ENCODE results near the gene RBM23. TPM values are rescaled to one million over a fixed set of nuclear protein-coding genes. Genes with fewer than 3 reads are reported as not detected.
"Not testable (repeated sequence)": the region's sequence is repeated elsewhere in the genome, so short reads cannot be mapped to it uniquely, and the experiment has no call there.

The RBM23 gene
- polyA plus RNA-seq, 3 donors, result 76.7 to 89.7 (median 85.7) TPM

DNA sequence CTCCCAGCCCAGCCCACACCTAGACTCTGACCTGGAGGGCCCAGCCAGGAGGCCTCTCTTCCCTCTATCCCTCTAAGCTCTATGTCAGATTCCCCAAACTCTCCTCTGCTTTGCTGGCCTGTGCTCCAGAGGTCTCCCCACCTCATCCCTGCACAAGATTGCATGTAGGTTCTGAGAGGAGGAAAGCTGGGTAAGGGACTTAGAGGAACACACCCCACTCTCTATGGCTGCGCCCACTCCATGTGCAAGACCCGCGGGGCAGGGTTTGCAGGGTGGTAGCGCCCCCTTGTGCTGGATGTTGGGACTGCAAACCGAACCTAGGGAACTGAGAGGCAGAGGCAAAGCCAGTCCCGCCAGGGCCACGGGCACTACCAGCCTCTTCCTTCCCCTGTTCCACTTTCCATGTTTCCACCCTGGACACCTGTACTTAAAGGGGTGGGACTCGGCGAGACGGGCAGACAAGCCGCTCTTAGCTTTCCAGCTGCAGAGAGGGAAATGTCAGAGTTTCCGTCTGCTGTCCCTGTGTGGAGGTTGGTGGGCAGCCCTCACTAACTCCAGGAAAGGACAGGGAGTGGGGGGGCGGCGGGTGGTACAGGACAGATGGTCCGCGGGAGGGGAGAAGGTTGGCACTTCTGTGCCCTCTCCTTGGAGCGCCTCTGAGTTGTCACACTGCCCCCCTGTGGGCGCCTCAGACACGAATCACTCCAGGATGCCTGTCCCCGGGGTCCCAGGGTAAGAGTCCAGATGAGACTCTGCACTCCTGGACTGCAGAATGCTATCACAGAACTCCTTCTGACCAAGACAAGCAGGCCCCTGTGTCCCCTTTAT is 65.8 kb downstream of the RBM23 start:
- H3K36me3 Mint-ChIP-seq, result peaks cover 0 to 1% of the 10 kb centered on the region in 2 donors
- peaks cover 0 to 4% of the 10 kb centered on the region in 2 donors for H3K9me3 ChIP-seq (replicated peaks in 1 of 2; ENCODE audit: control insufficient read depth in 1 of 2, insufficient read depth in 1 of 2, low read length in 2 of 2)
- H3K9me3 Mint-ChIP-seq, result peaks cover 0 to 7% (median 0%) of the 10 kb centered on the region in 7 donors
- H3K27me3 Mint-ChIP-seq (ENCODE audit: low read depth in 3 of 3), result peaks cover 9 to 26% (median 19%) of the 10 kb centered on the region in 3 donors
- H2AFZ ChIP-seq (ENCODE audit: insufficient read depth, low read depth, low read length, poor library complexity, severe bottlenecking), result peak overlapping the region; percentile 81
- H3K79me2 ChIP-seq (ENCODE audit: insufficient read depth, low read length), result no peaks in the 10 kb centered on the region
- no peaks in the 10 kb centered on the region for H4K20me1 ChIP-seq (ENCODE audit: insufficient read depth, low read length)
- H3K4me3 Mint-ChIP-seq, result peak overlapping the region; percentile 74 to 91
- intact Hi-C loops (cut with micrococcal nuclease), result loop anchor here (1.0 to 5.0 kb wide), 7 partner anchors 30 to 283 kb away; no protein-coding TSS in a partner anchor
- TF ChIP-seq, protein P1, sequence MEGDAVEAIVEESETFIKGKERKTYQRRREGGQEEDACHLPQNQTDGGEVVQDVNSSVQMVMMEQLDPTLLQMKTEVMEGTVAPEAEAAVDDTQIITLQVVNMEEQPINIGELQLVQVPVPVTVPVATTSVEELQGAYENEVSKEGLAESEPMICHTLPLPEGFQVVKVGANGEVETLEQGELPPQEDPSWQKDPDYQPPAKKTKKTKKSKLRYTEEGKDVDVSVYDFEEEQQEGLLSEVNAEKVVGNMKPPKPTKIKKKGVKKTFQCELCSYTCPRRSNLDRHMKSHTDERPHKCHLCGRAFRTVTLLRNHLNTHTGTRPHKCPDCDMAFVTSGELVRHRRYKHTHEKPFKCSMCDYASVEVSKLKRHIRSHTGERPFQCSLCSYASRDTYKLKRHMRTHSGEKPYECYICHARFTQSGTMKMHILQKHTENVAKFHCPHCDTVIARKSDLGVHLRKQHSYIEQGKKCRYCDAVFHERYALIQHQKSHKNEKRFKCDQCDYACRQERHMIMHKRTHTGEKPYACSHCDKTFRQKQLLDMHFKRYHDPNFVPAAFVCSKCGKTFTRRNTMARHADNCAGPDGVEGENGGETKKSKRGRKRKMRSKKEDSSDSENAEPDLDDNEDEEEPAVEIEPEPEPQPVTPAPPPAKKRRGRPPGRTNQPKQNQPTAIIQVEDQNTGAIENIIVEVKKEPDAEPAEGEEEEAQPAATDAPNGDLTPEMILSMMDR (IDR thresholded peaks at IDR 0.05), result peak; percentile 96
- H3K27ac Mint-ChIP-seq, result peak overlapping the region in 6 of 7 donors; percentile 19 to 88 (median 61)
- 0% methylated on average over 13 of the region's 20 CpGs for WGBS (ENCODE audit: insufficient coverage)
- H3K4me2 ChIP-seq (replicated peaks; ENCODE audit: extremely low read depth, low read length, poor library complexity, severe bottlenecking), result peak overlapping the region; percentile 85
- peak overlapping the region; percentile 30 to 76 (median 34) for H3K4me3 ChIP-seq (replicated peaks in 1 of 3; ENCODE audit: low read depth in 2 of 3, low read length in 3 of 3)
- peaks cover 0 to 7% of the 10 kb centered on the region in 2 donors for H3K27me3 ChIP-seq (ENCODE audit: control insufficient read depth in 2 of 2, insufficient read depth in 2 of 2, low read length in 2 of 2)
- H3K4me1 Mint-ChIP-seq, result peaks cover 21% of the 10 kb centered on the region
- no peaks in the 10 kb centered on the region for H3K36me3 ChIP-seq (replicated peaks in 1 of 2; ENCODE audit: control insufficient read depth in 1 of 2, insufficient read depth in 2 of 2, low read length in 2 of 2)
- DNase-seq, result peak; percentile 74 to 83 (median 78)
- H3K27ac ChIP-seq (ENCODE audit: low read depth in 1 of 2, low read length in 2 of 2), result peak overlapping the region in 1 of 2 donors; percentile 17
- H3K4me1 ChIP-seq (ENCODE audit: control insufficient read depth in 1 of 2, insufficient read depth in 2 of 2, low read length in 2 of 2), result peaks cover 14 to 24% of the 10 kb centered on the region in 2 donors
- peak overlapping the region; percentile 55 for H3K9ac ChIP-seq (ENCODE audit: insufficient read depth, low read length, poor library complexity, severe bottlenecking)

GRCh38 chr14:22852599-22852939 is 66.4 kb downstream of the RBM23 start:
- H3K4me2 ChIP-seq (replicated peaks; ENCODE audit: extremely low read depth, low read length, poor library complexity, severe bottlenecking), result peak overlapping the region; percentile 85
- Mint-ChIP-seq H3K4me3 (no peak overlapping the region), H3K27ac (peak overlapping the region in 2 of 7 donors; percentile 73 to 83)

GRCh38 chr14:22852178-22852577 is 66.8 kb downstream of the RBM23 start:
- no CpG with 5 or more reads among the region's 12 CpGs for WGBS (ENCODE audit: insufficient coverage)
- not testable (repeated sequence) for DNase-seq; H3K4me2 ChIP-seq (replicated peaks; ENCODE audit: extremely low read depth, low read length, poor library complexity, severe bottlenecking); H3K36me3 ChIP-seq (replicated peaks in 1 of 2; ENCODE audit: control insufficient read depth in 1 of 2, insufficient read depth in 2 of 2, low read length in 2 of 2); H3K9ac ChIP-seq (ENCODE audit: insufficient read depth, low read length, poor library complexity, severe bottlenecking); H3K9me3 Mint-ChIP-seq; H3K36me3 Mint-ChIP-seq; H4K20me1 ChIP-seq (ENCODE audit: insufficient read depth, low read length); H3K79me2 ChIP-seq (ENCODE audit: insufficient read depth, low read length); H3K27ac ChIP-seq (ENCODE audit: low read depth in 1 of 2, low read length in 2 of 2); H3K9me3 ChIP-seq (replicated peaks in 1 of 2; ENCODE audit: control insufficient read depth in 1 of 2, insufficient read depth in 1 of 2, low read length in 2 of 2); H3K4me3 Mint-ChIP-seq; H3K4me3 ChIP-seq (replicated peaks in 1 of 3; ENCODE audit: low read depth in 2 of 3, low read length in 3 of 3); H2AFZ ChIP-seq (ENCODE audit: insufficient read depth, low read depth, low read length, poor library complexity, severe bottlenecking); H3K27me3 ChIP-seq (ENCODE audit: control insufficient read depth in 2 of 2, insufficient read depth in 2 of 2, low read length in 2 of 2); H3K27ac Mint-ChIP-seq
- peaks cover 28% of the 10 kb centered on the region for H3K4me1 Mint-ChIP-seq
- H3K4me1 ChIP-seq (ENCODE audit: control insufficient read depth in 1 of 2, insufficient read depth in 2 of 2, low read length in 2 of 2), result peaks cover 19 to 30% of the 10 kb centered on the region in 2 donors
- intact Hi-C loops (cut with micrococcal nuclease), result loop anchor here (2.0 to 5.0 kb wide), 5 partner anchors 29 to 279 kb away; no protein-coding TSS in a partner anchor
- H3K27me3 Mint-ChIP-seq (ENCODE audit: low read depth in 3 of 3), result peaks cover 3 to 27% (median 22%) of the 10 kb centered on the region in 3 donors

More at GRCh38 chr14:22852599-22852939, 66.4 kb downstream of the RBM23 start:
- Mint-ChIP-seq H3K36me3 (peaks cover 0 to 1% of the 10 kb centered on the region in 2 donors), H3K27me3 (ENCODE audit: low read depth in 3 of 3) (peaks cover 4 to 28% (median 21%) of the 10 kb centered on the region in 3 donors), H3K4me1 (peaks cover 27% of the 10 kb centered on the region), H3K9me3 (peaks cover 0 to 7% (median 0%) of the 10 kb centered on the region in 7 donors)
- intact Hi-C loops (cut with micrococcal nuclease), result loop anchor here (2.0 to 5.0 kb wide), 5 partner anchors 30 to 280 kb away; no protein-coding TSS in a partner anchor
- TF ChIP-seq, protein P1 (IDR thresholded peaks at IDR 0.05), result no peak
- no peak overlapping the region for H2AFZ ChIP-seq (ENCODE audit: insufficient read depth, low read depth, low read length, poor library complexity, severe bottlenecking)
- H3K9ac ChIP-seq (ENCODE audit: insufficient read depth, low read length, poor library complexity, severe bottlenecking), result no peak overlapping the region
- no peak overlapping the region for H3K4me3 ChIP-seq (replicated peaks in 1 of 3; ENCODE audit: low read depth in 2 of 3, low read length in 3 of 3)
- H3K79me2 ChIP-seq (ENCODE audit: insufficient read depth, low read length), result no peaks in the 10 kb centered on the region
- no peak overlapping the region for H3K27ac ChIP-seq (ENCODE audit: low read depth in 1 of 2, low read length in 2 of 2)
- H4K20me1 ChIP-seq (ENCODE audit: insufficient read depth, low read length), result no peaks in the 10 kb centered on the region
- peaks cover 19 to 29% of the 10 kb centered on the region in 2 donors for H3K4me1 ChIP-seq (ENCODE audit: control insufficient read depth in 1 of 2, insufficient read depth in 2 of 2, low read length in 2 of 2)
- peaks cover 0 to 7% of the 10 kb centered on the region in 2 donors for H3K27me3 ChIP-seq (ENCODE audit: control insufficient read depth in 2 of 2, insufficient read depth in 2 of 2, low read length in 2 of 2)
- no peaks in the 10 kb centered on the region for H3K36me3 ChIP-seq (replicated peaks in 1 of 2; ENCODE audit: control insufficient read depth in 1 of 2, insufficient read depth in 2 of 2, low read length in 2 of 2)
- peaks cover 0 to 4% of the 10 kb centered on the region in 2 donors for H3K9me3 ChIP-seq (replicated peaks in 1 of 2; ENCODE audit: control insufficient read depth in 1 of 2, insufficient read depth in 1 of 2, low read length in 2 of 2)
- DNase-seq, result no peak
- WGBS (ENCODE audit: insufficient coverage), result no CpG with 5 or more reads among the region's 2 CpGs

Data from CD14-positive monocyte (primary cell).